ENCODE measurements around the gene UMAD1. TPM values are rescaled to one million over a fixed set of nuclear protein-coding genes. Genes with fewer than 3 reads are reported as not detected.
A peak's percentile ranks its signal among the peaks of the same experiment; 100 is the strongest.

Gene UMAD1
- total and polyA plus RNA-seq, 2 of the 13 experiments (the other 11 are each of a cell fraction or from before 2014, with no cell fraction given): 16.8 to 17.6 TPM

DNA sequence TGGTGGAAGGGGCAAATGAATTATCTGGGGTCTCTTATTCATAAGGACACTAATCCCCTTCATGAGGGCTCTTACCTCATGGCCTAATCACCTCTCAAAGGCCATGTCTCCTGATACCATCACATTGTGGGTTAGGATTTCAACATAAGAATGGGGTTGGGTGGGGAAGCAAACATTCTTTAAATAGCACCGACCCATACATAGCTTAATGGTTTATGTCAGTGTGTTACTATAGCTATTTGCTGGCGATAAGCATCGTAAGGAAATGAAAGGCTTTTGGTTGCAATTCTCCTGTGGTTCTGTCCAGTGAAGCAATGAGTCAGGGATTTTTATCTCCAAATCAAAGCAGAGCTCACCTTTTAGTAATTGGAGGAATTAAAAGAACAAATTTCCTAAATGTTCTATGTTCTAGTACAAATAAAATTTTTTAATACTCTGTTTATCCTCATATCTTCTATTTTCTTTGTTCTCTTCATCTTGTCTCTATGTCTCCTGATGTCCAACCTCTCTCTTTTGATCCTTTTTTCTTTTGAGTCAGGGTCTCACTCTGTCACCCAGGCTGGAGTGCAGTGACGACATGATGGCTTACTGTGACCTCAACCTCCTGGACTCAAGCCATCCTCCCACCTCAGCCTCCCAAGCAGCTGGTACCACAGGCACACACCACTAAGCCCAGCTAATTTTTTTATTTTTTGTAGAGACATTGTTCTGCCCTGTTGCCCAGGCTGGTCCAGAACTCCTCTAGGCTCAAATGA, 271.0 kb downstream of the UMAD1 start (continued):
- TF ChIP-seq, protein P1, sequence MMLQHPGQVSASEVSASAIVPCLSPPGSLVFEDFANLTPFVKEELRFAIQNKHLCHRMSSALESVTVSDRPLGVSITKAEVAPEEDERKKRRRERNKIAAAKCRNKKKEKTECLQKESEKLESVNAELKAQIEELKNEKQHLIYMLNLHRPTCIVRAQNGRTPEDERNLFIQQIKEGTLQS (CRISPR knock-in tag; IDR thresholded peaks at IDR 0.05): no peak
- TF ChIP-seq, protein P2, sequence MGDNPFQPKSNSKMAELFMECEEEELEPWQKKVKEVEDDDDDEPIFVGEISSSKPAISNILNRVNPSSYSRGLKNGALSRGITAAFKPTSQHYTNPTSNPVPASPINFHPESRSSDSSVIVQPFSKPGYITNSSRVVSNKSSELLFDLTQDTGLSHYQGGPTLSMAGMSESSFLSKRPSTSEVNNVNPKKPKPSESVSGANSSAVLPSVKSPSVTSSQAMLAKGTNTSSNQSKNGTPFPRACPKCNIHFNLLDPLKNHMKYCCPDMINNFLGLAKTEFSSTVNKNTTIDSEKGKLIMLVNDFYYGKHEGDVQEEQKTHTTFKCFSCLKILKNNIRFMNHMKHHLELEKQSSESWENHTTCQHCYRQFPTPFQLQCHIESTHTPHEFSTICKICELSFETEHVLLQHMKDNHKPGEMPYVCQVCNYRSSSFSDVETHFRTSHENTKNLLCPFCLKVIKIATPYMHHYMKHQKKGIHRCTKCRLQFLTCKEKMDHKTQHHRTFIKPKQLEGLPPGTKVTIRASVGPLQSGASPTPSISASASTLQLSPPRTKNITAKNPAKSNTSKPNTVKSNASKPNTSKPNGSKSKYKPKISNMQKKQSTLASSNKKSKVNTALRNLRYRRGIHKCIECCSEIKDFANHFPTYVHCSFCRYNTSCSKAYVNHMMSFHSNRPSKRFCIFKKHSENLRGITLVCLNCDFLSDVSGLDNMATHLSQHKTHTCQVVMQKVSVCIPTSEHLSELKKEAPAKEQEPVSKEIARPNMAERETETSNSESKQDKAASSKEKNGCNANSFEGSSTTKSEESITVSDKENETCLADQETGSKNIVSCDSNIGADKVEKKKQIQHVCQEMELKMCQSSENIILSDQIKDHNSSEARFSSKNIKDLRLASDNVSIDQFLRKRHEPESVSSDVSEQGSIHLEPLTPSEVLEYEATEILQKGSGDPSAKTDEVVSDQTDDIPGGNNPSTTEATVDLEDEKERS (CRISPR knock-in tag; IDR thresholded peaks at IDR 0.05): no peak
- peak; percentile 23; the same call in 1 of the 2 replicates for TF ChIP-seq NR2F6 (IDR thresholded peaks at IDR 0.05)
- TF ChIP-seq NR2F6 (CRISPR knock-in tag; IDR thresholded peaks at IDR 0.05): 0 out of 2 replicates have a peak, but pooled peaks have one; percentile 20
- TF ChIP-seq, protein P3, sequence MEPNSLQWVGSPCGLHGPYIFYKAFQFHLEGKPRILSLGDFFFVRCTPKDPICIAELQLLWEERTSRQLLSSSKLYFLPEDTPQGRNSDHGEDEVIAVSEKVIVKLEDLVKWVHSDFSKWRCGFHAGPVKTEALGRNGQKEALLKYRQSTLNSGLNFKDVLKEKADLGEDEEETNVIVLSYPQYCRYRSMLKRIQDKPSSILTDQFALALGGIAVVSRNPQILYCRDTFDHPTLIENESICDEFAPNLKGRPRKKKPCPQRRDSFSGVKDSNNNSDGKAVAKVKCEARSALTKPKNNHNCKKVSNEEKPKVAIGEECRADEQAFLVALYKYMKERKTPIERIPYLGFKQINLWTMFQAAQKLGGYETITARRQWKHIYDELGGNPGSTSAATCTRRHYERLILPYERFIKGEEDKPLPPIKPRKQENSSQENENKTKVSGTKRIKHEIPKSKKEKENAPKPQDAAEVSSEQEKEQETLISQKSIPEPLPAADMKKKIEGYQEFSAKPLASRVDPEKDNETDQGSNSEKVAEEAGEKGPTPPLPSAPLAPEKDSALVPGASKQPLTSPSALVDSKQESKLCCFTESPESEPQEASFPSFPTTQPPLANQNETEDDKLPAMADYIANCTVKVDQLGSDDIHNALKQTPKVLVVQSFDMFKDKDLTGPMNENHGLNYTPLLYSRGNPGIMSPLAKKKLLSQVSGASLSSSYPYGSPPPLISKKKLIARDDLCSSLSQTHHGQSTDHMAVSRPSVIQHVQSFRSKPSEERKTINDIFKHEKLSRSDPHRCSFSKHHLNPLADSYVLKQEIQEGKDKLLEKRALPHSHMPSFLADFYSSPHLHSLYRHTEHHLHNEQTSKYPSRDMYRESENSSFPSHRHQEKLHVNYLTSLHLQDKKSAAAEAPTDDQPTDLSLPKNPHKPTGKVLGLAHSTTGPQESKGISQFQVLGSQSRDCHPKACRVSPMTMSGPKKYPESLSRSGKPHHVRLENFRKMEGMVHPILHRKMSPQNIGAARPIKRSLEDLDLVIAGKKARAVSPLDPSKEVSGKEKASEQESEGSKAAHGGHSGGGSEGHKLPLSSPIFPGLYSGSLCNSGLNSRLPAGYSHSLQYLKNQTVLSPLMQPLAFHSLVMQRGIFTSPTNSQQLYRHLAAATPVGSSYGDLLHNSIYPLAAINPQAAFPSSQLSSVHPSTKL (CRISPR knock-in tag; IDR thresholded peaks at IDR 0.05): no peak
- TF ChIP-seq AKAP8 (CRISPR knock-in tag; IDR thresholded peaks at IDR 0.05): no peak
- TF ChIP-seq ZSCAN30 (CRISPR knock-in tag; IDR thresholded peaks at IDR 0.05): no peak
- TF ChIP-seq HMG20B (CRISPR knock-in tag; conservative IDR thresholded peaks at IDR 0.05): peak; percentile 78
- TF ChIP-seq ZSCAN29 (CRISPR knock-in tag; conservative IDR thresholded peaks at IDR 0.05): no peak
- TF ChIP-seq TCF7 (IDR thresholded peaks at IDR 0.05; ENCODE audit: low read depth): peak; percentile 55; the same call in 1 of the 2 replicates
- TF ChIP-seq, protein P4, sequence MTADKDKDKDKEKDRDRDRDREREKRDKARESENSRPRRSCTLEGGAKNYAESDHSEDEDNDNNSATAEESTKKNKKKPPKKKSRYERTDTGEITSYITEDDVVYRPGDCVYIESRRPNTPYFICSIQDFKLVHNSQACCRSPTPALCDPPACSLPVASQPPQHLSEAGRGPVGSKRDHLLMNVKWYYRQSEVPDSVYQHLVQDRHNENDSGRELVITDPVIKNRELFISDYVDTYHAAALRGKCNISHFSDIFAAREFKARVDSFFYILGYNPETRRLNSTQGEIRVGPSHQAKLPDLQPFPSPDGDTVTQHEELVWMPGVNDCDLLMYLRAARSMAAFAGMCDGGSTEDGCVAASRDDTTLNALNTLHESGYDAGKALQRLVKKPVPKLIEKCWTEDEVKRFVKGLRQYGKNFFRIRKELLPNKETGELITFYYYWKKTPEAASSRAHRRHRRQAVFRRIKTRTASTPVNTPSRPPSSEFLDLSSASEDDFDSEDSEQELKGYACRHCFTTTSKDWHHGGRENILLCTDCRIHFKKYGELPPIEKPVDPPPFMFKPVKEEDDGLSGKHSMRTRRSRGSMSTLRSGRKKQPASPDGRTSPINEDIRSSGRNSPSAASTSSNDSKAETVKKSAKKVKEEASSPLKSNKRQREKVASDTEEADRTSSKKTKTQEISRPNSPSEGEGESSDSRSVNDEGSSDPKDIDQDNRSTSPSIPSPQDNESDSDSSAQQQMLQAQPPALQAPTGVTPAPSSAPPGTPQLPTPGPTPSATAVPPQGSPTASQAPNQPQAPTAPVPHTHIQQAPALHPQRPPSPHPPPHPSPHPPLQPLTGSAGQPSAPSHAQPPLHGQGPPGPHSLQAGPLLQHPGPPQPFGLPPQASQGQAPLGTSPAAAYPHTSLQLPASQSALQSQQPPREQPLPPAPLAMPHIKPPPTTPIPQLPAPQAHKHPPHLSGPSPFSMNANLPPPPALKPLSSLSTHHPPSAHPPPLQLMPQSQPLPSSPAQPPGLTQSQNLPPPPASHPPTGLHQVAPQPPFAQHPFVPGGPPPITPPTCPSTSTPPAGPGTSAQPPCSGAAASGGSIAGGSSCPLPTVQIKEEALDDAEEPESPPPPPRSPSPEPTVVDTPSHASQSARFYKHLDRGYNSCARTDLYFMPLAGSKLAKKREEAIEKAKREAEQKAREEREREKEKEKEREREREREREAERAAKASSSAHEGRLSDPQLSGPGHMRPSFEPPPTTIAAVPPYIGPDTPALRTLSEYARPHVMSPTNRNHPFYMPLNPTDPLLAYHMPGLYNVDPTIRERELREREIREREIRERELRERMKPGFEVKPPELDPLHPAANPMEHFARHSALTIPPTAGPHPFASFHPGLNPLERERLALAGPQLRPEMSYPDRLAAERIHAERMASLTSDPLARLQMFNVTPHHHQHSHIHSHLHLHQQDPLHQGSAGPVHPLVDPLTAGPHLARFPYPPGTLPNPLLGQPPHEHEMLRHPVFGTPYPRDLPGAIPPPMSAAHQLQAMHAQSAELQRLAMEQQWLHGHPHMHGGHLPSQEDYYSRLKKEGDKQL (CRISPR knock-in tag; IDR thresholded peaks at IDR 0.05; ENCODE audit: low read depth): peak; percentile 83; the same call in 1 of the 2 replicates
- TF ChIP-seq ZNF672 (CRISPR knock-in tag; IDR thresholded peaks at IDR 0.05): no peak
- no peak for TF ChIP-seq JDP2 (CRISPR knock-in tag; IDR thresholded peaks at IDR 0.05; ENCODE audit: borderline replicate concordance)
- TF ChIP-seq, protein P5, sequence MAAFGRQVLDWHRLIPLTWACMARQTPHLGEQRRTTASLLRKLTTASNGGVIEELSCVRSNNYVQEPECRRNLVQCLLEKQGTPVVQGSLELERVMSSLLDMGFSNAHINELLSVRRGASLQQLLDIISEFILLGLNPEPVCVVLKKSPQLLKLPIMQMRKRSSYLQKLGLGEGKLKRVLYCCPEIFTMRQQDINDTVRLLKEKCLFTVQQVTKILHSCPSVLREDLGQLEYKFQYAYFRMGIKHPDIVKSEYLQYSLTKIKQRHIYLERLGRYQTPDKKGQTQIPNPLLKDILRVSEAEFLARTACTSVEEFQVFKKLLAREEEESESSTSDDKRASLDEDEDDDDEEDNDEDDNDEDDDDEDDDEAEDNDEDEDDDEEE (CRISPR knock-in tag; IDR thresholded peaks at IDR 0.05): no peak
